OCI-LY3 (cell line): ENCODE data around the gene CLDN22.
"Not testable (repeated sequence)": the region's sequence is repeated elsewhere in the genome, so short reads cannot be mapped to it uniquely, and the experiment has no call there.

ENCODE experiments used
- H2AFZ ChIP-seq: fragments of 200-600, 300-600 bp; shearing (Covaris generic); 2 replicates; pipeline ENCODE4 v1.6.0; 2014; ENCODE audit warnings: antibody characterized with exemption, low read depth, low read length
- H3K27ac ChIP-seq: fragments of 200-600, 300-600 bp; sonication (generic); 2 replicates; pipeline ENCODE4 v1.5.1; 2014; ENCODE audit warnings: mild to moderate bottlenecking, low read length, moderate library complexity, mixed read lengths
- H3K27me3 ChIP-seq: fragments of 200-600, 300-600 bp; sonication (generic); 2 replicates; pipeline ENCODE4 v1.6.1; 2014; ENCODE audit warnings: low read depth, low read length, mixed read lengths
- H3K36me3 ChIP-seq: fragments of 200-600, 300-600 bp; sonication (generic); replicated peaks from 2 replicates; pipeline ENCODE3; 2014; ENCODE audit warnings: low read depth, low read length, mixed read lengths
- H3K4me1 ChIP-seq: fragments of 300-600, 200-600 bp; sonication (generic); 2 replicates; pipeline ENCODE4 v1.6.1; 2014; ENCODE audit warnings: low read length, mixed read lengths
- H3K4me2 ChIP-seq: fragments of 200-600, 300-600 bp; sonication (generic); 2 replicates; pipeline ENCODE4 v1.6.1; 2014; ENCODE audit warnings: low read length, mixed read lengths
- H3K4me3 ChIP-seq: fragments of 300-600, 200-600 bp; sonication (generic); 2 replicates; pipeline ENCODE4 v1.5.1; 2014; ENCODE audit warnings: antibody characterized with exemption, mild to moderate bottlenecking, low read length, moderate library complexity
- H3K79me2 ChIP-seq: fragments of 300-600, 200-600 bp; shearing (Covaris generic); 2 replicates; pipeline ENCODE4 v1.6.1; 2014; ENCODE audit warnings: mild to moderate bottlenecking, low read length, mixed read lengths
- H3K9ac ChIP-seq: fragments of 300-600, 200-600 bp; shearing (Covaris generic); 2 replicates; pipeline ENCODE4 v1.6.0; 2014; ENCODE audit warnings: mild to moderate bottlenecking, low read length, moderate library complexity
- H3K9me3 ChIP-seq: fragments of 200-600, 300-600 bp; shearing (Covaris generic); 2 replicates; pipeline ENCODE4 v1.6.1; 2014; ENCODE audit warnings: low read length, mixed read lengths; ENCODE audit not compliant: insufficient read depth
- H4K20me1 ChIP-seq: fragments of 200-600, 300-600 bp; sonication (generic); 2 replicates; pipeline ENCODE4 v1.6.1; 2016; ENCODE audit warnings: low read length, mixed read lengths; ENCODE audit not compliant: insufficient read depth
- CTCF ChIP-seq: fragments of 200-600, 300-600 bp; sonication (generic); IDR thresholded peaks from 2 replicates; pipeline ENCODE4 v1.5.1; 2014; ENCODE audit warnings: antibody characterized with exemption, low read length, low read depth
- EZH2phosphoT487 ChIP-seq: fragments of 200-600 bp; shearing (Covaris generic); IDR thresholded peaks from 2 replicates; pipeline ENCODE4 v1.6.1; 2018; ENCODE audit warnings: antibody characterized with exemption, mixed run types, low read depth

CLDN22 gene

GRCh38 chr4:183324619-183325018 lies 4.5 kb upstream of the CLDN22 start:
- Histone ChIP-seq H3K4me1 (peaks cover 3% of the 10 kb centered on the region; the same call in 1 of the 2 replicates), H4K20me1 (no peaks in the 10 kb centered on the region), H3K9ac (no peak overlapping the region), H3K9me3 (no peaks in the 10 kb centered on the region; the same call in 1 of the 2 replicates), H2AFZ (no peak overlapping the region), H3K4me2 (no peak overlapping the region), H3K4me3 (no peak overlapping the region), H3K36me3 (peaks cover 3% of the 10 kb centered on the region), H3K27me3 (no peaks in the 10 kb centered on the region), H3K79me2 (no peaks in the 10 kb centered on the region), H3K27ac (no peak overlapping the region)
- no peak for TF ChIP-seq EZH2phosphoT487
- TF ChIP-seq CTCF = no peak

GRCh38 chr4:183324056-183324455 lies 4.0 kb upstream of the CLDN22 start:
- not testable (repeated sequence) for H3K36me3 ChIP-seq, H3K27me3 ChIP-seq, H3K4me2 ChIP-seq, H2AFZ ChIP-seq, H3K4me3 ChIP-seq, H3K79me2 ChIP-seq, H3K9ac ChIP-seq, H4K20me1 ChIP-seq, H3K9me3 ChIP-seq, H3K27ac ChIP-seq, H3K4me1 ChIP-seq

GRCh38 chr4:183323295-183323694 lies 3.2 kb upstream of the CLDN22 start:
- peaks cover 3% of the 10 kb centered on the region; the same call in 1 of the 2 replicates for H3K4me1 ChIP-seq
- H3K27me3 ChIP-seq = no peaks in the 10 kb centered on the region
- H3K36me3 ChIP-seq = peaks cover 3% of the 10 kb centered on the region
- H3K9ac ChIP-seq = no peak overlapping the region
- no peaks in the 10 kb centered on the region; the same call in 1 of the 2 replicates for H3K9me3 ChIP-seq
- no peak overlapping the region for H2AFZ ChIP-seq
- no peaks in the 10 kb centered on the region for H3K79me2 ChIP-seq
- H3K4me2 ChIP-seq = no peak overlapping the region
- no peaks in the 10 kb centered on the region for H4K20me1 ChIP-seq
- TF ChIP-seq EZH2phosphoT487 = no peak
- TF ChIP-seq CTCF = no peak
- H3K27ac ChIP-seq = no peak overlapping the region
- H3K4me3 ChIP-seq = no peak overlapping the region

GRCh38 chr4:183322326-183322725 lies 2.2 kb upstream of the CLDN22 start, which contains the start of gene CLDN24:
Gene CLDN24, minus strand, starts transcription at chr4:183322426. Its CDS starts 0 bp downstream, at chr4:183322426.
- H2AFZ ChIP-seq = no peak within 1 kb of the TSS
- no peak within 1 kb of the TSS for H3K4me2 ChIP-seq
- no peak within 1 kb of the TSS for H3K4me3 ChIP-seq
- no peaks in the 10 kb centered on the region for H3K79me2 ChIP-seq
- peaks cover 3% of the 10 kb centered on the region; the same call in 1 of the 2 replicates for H3K4me1 ChIP-seq
- H4K20me1 ChIP-seq = no peaks in the 10 kb centered on the region
- H3K9me3 ChIP-seq = no peaks in the 10 kb centered on the region; the same call in 1 of the 2 replicates
- peaks cover 3% of the 10 kb centered on the region for H3K36me3 ChIP-seq
- H3K9ac ChIP-seq = no peak within 1 kb of the TSS
- no peak within 1 kb of the TSS for H3K27ac ChIP-seq
- H3K27me3 ChIP-seq = no peaks in the 10 kb centered on the region
- no peak for TF ChIP-seq CTCF

- TF ChIP-seq CTCF = no peak
- no peak for TF ChIP-seq EZH2phosphoT487
- Histone ChIP-seq H3K79me2 (no peaks in the 10 kb centered on the region), H3K9ac (no peak overlapping the region), H3K9me3 (no peaks in the 10 kb centered on the region; the same call in 1 of the 2 replicates), H3K36me3 (no peaks in the 10 kb centered on the region), H3K4me2 (no peak overlapping the region), H3K4me3 (no peak overlapping the region), H4K20me1 (no peaks in the 10 kb centered on the region), H2AFZ (no peak overlapping the region), H3K27me3 (no peaks in the 10 kb centered on the region), H3K4me1 (no peaks in the 10 kb centered on the region), H3K27ac (no peak overlapping the region)
Observed at GRCh38 chr4:183321516-183321915, 1.4 kb upstream of the CLDN22 start.
